GM19467 (cell line): ENCODE data around the gene CCDC27.
"Not testable (repeated sequence)": the region's sequence is repeated elsewhere in the genome, so short reads cannot be mapped to it uniquely, and the experiment has no call there.

Source experiments
- ATAC-seq: cut with Tn5 transposase; IDR thresholded peaks from one replicate; pipeline ENCODE4 v1.9.1; 2021; ENCODE audit warnings: mild to moderate bottlenecking, moderate library complexity; ENCODE audit not compliant: unreplicated experiment

CCDC27 gene

GRCh38 chr1:3717715-3718601, 34.3 kb upstream of the CCDC27 start:
- ATAC-seq = no peak

GRCh38 chr1:3718764-3719163, 33.5 kb upstream of the CCDC27 start:
- no peak for ATAC-seq

- no peak for ATAC-seq
Observed at GRCh38 chr1:3721955-3722465, 30.2 kb upstream of the CCDC27 start.

- no peak for ATAC-seq
Observed at GRCh38 chr1:3722846-3723245, 29.4 kb upstream of the CCDC27 start.

GRCh38 chr1:3724416-3725030, 27.7 kb upstream of the CCDC27 start:
- not testable (repeated sequence) for ATAC-seq

GRCh38 chr1:3725366-3725765, 26.9 kb upstream of the CCDC27 start:
- no peak for ATAC-seq

- no peak for ATAC-seq
Observed at GRCh38 chr1:3727042-3727824, 25.0 kb upstream of the CCDC27 start.

GRCh38 chr1:3727825-3728776, 24.1 kb upstream of the CCDC27 start:
- no peak for ATAC-seq

- ATAC-seq = no peak
Observed at GRCh38 chr1:3729594-3730542, 22.4 kb upstream of the CCDC27 start.

- ATAC-seq = no peak
Observed at GRCh38 chr1:3730543-3731247, 21.6 kb upstream of the CCDC27 start.

- no peak for ATAC-seq
Observed at GRCh38 chr1:3731583-3732433, 20.4 kb upstream of the CCDC27 start.

GRCh38 chr1:3732434-3733093, 19.7 kb upstream of the CCDC27 start:
- no peak for ATAC-seq

- no peak for ATAC-seq
Observed at GRCh38 chr1:3733094-3733882, 19.0 kb upstream of the CCDC27 start.

- no peak for ATAC-seq
Observed at GRCh38 chr1:3733883-3734589, 18.2 kb upstream of the CCDC27 start.

GRCh38 chr1:3734602-3735001, 17.6 kb upstream of the CCDC27 start:
- ATAC-seq = no peak
